ENCODE data around the gene PRMT7. TPM values are rescaled to one million over a fixed set of nuclear protein-coding genes. Genes with fewer than 3 reads are reported as not detected.

The PRMT7 gene
- total RNA-seq, 2 experiments from 2014 or later = 80.4 to 85.1 TPM

DNA sequence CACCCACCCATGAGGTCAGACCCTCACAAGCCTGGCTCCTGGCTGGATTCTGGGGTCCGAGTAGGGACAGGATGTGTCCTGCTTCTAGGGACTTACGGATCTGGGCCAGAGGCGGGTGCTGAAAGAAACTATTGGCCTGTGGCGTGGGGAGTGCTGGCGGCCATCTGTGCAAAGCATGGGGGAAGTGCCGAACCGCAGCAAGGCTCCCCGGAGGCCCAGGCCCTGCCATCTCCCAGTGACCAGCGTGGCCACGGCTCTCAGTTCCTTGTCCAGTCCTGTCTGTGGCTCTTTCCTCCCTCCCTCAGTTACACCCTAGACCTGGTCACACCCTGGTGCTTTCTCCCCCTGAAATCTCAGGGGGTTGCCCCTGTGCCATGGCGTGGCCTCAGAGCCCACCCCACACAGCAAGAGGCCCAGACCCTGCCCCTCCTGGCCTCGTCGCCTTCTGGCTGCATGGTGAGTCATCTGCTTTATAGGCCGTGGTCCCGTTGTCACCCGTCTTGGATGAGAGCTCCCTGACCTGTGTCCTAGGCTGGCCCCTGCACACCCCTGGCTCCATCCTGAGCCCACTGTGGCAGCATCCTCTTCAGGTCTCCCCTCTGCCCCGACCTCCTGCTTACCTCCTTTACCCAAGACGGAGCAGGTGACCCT lies 54.5 kb downstream of the PRMT7 start:
- CTCF ChIA-PET (ENCODE audit: unreplicated experiment) = no interaction called here
- peaks cover 19% of the 10 kb centered on the region for H3K4me1 ChIP-seq (ENCODE audit: insufficient read depth, low read length, poor library complexity, severe bottlenecking)
- H3K27ac ChIP-seq (ENCODE audit: low read depth, low read length, poor library complexity, severe bottlenecking) = no peak overlapping the region
- intact Hi-C loops (cut with micrococcal nuclease; ENCODE audit: unreplicated experiment) = no loop called here
- no peak for DNase-seq (ENCODE audit: low spot score)
- H2AFZ ChIP-seq (ENCODE audit: low read length) = no peak overlapping the region
- H4K20me1 ChIP-seq (ENCODE audit: insufficient read depth, low read length) = no peaks in the 10 kb centered on the region
- no peaks in the 10 kb centered on the region for H3K79me2 ChIP-seq (ENCODE audit: insufficient read depth, low read depth, low read length)
- peaks cover 4% of the 10 kb centered on the region; the same call in 1 of the 2 replicates for H3K36me3 ChIP-seq (ENCODE audit: insufficient read depth, low read length)
- BruUV-seq (replicated peaks) = no TSS peak
- H3K9me2 ChIP-seq (ENCODE audit: insufficient read depth, low read length) = no peaks in the 10 kb centered on the region
- no peak overlapping the region for H3K4me3 ChIP-seq (ENCODE audit: low read depth, low read length, poor library complexity, severe bottlenecking)
- TF ChIP-seq EZH2phosphoT487 (IDR thresholded peaks at IDR 0.05; ENCODE audit: borderline replicate concordance, low read depth, low read length) = no peak
- TF ChIP-seq, protein P1, sequence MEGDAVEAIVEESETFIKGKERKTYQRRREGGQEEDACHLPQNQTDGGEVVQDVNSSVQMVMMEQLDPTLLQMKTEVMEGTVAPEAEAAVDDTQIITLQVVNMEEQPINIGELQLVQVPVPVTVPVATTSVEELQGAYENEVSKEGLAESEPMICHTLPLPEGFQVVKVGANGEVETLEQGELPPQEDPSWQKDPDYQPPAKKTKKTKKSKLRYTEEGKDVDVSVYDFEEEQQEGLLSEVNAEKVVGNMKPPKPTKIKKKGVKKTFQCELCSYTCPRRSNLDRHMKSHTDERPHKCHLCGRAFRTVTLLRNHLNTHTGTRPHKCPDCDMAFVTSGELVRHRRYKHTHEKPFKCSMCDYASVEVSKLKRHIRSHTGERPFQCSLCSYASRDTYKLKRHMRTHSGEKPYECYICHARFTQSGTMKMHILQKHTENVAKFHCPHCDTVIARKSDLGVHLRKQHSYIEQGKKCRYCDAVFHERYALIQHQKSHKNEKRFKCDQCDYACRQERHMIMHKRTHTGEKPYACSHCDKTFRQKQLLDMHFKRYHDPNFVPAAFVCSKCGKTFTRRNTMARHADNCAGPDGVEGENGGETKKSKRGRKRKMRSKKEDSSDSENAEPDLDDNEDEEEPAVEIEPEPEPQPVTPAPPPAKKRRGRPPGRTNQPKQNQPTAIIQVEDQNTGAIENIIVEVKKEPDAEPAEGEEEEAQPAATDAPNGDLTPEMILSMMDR (conservative IDR thresholded peaks at IDR 0.05; ENCODE audit: low read length) = no peak
- no peaks in the 10 kb centered on the region for H3K9me3 ChIP-seq (ENCODE audit: low read length)
- POLR2A ChIA-PET = no interaction called here
- no peak overlapping the region for H3K4me2 ChIP-seq (ENCODE audit: low read length)

DNA sequence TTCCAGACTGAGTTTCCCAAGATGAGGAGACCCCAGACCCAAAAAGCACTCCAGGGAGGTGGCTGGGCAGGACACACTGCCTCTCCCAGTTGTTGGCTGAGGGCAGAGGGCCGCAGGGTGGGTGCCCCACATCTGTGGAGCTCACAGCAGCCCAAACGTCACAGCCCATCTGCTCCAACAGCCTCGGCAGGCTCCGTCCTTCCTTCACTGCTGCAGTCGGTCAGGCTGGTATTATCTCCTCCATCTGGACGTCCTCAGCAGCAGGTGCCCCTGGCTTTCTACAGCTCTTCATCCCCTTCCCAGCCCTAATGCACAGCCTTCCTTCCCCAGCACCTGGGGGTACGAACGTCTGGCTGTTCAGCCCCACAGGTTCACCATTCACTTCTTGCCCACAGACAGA lies 55.2 kb downstream of the PRMT7 start:
- POLR2A ChIA-PET = no interaction called here
- intact Hi-C loops (cut with micrococcal nuclease; ENCODE audit: unreplicated experiment) = no loop called here
- no peak overlapping the region for H3K4me2 ChIP-seq (ENCODE audit: low read length)
- H3K79me2 ChIP-seq (ENCODE audit: insufficient read depth, low read depth, low read length) = no peaks in the 10 kb centered on the region
- H3K9me2 ChIP-seq (ENCODE audit: insufficient read depth, low read length) = no peaks in the 10 kb centered on the region
- H3K9me3 ChIP-seq (ENCODE audit: low read length) = no peaks in the 10 kb centered on the region
- H4K20me1 ChIP-seq (ENCODE audit: insufficient read depth, low read length) = no peaks in the 10 kb centered on the region
- no peak overlapping the region for H2AFZ ChIP-seq (ENCODE audit: low read length)
- CTCF ChIA-PET (ENCODE audit: unreplicated experiment) = no interaction called here
- H3K27ac ChIP-seq (ENCODE audit: low read depth, low read length, poor library complexity, severe bottlenecking) = no peak overlapping the region
- no peaks in the 10 kb centered on the region for H3K36me3 ChIP-seq (ENCODE audit: insufficient read depth, low read length)
- TF ChIP-seq, protein P1 (conservative IDR thresholded peaks at IDR 0.05; ENCODE audit: low read length) = no peak
- TF ChIP-seq EZH2phosphoT487 (IDR thresholded peaks at IDR 0.05; ENCODE audit: borderline replicate concordance, low read depth, low read length) = no peak
- H3K4me1 ChIP-seq (ENCODE audit: insufficient read depth, low read length, poor library complexity, severe bottlenecking) = peaks cover 24% of the 10 kb centered on the region
- no peak overlapping the region for H3K4me3 ChIP-seq (ENCODE audit: low read depth, low read length, poor library complexity, severe bottlenecking)
- BruUV-seq (replicated peaks) = no TSS peak
- no peak for DNase-seq (ENCODE audit: low spot score)

DNA sequence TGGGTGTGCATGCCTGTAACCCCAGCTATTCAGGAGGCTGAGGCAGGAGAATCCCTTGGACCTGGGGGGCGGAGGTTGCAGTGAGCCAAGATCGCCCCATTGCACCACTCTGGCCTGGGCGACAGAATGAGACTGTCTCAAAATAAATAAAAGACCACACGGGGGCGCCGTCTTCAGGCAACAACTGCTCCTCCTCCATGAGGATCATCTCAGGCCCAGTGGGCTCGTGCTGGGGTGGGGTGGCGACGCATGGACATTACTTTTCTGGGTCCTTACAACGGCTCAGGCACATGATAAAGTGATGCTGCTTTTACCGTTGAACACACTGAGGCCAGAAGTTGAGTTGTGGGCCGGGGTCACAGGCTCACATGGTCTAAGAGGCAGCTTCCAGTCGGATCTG lies 56.2 kb downstream of the PRMT7 start:
- Histone ChIP-seq H3K4me2 (ENCODE audit: low read length) (no peak overlapping the region), H3K36me3 (ENCODE audit: insufficient read depth, low read length) (no peaks in the 10 kb centered on the region), H3K4me1 (ENCODE audit: insufficient read depth, low read length, poor library complexity, severe bottlenecking) (peaks cover 25% of the 10 kb centered on the region), H3K9me3 (ENCODE audit: low read length) (no peaks in the 10 kb centered on the region), H3K9me2 (ENCODE audit: insufficient read depth, low read length) (no peaks in the 10 kb centered on the region), H3K79me2 (ENCODE audit: insufficient read depth, low read depth, low read length) (no peaks in the 10 kb centered on the region), H3K4me3 (ENCODE audit: low read depth, low read length, poor library complexity, severe bottlenecking) (no peak overlapping the region), H2AFZ (ENCODE audit: low read length) (no peak overlapping the region), H4K20me1 (ENCODE audit: insufficient read depth, low read length) (no peaks in the 10 kb centered on the region), H3K27ac (ENCODE audit: low read depth, low read length, poor library complexity, severe bottlenecking) (no peak overlapping the region)
- CTCF ChIA-PET (ENCODE audit: unreplicated experiment) = no interaction called here
- peak; percentile 62 for DNase-seq (ENCODE audit: low spot score)
- no TSS peak for BruUV-seq (replicated peaks)
- intact Hi-C loops (cut with micrococcal nuclease; ENCODE audit: unreplicated experiment) = no loop called here
- POLR2A ChIA-PET = interaction anchor here (0.6 kb wide), 2 partner anchors 28 to 105 kb away, joined by 3 to 4 read pairs; no protein-coding TSS in a partner anchor
- TF ChIP-seq, protein P1 (conservative IDR thresholded peaks at IDR 0.05; ENCODE audit: low read length) = peak; percentile 63
- TF ChIP-seq EZH2phosphoT487 (IDR thresholded peaks at IDR 0.05; ENCODE audit: borderline replicate concordance, low read depth, low read length) = no peak

All from OCI-LY7 (cell line).